HG03039 (cell line): ENCODE results near the gene FCRL5.
A peak's percentile ranks its signal among the peaks of the same experiment; 100 is the strongest.

Source experiments
- ATAC-seq: cut with Tn5 transposase; IDR thresholded peaks from one replicate; pipeline ENCODE4 v1.9.1; 2021; ENCODE audit warnings: mild to moderate bottlenecking, moderate library complexity; ENCODE audit not compliant: unreplicated experiment

The FCRL5 gene

DNA sequence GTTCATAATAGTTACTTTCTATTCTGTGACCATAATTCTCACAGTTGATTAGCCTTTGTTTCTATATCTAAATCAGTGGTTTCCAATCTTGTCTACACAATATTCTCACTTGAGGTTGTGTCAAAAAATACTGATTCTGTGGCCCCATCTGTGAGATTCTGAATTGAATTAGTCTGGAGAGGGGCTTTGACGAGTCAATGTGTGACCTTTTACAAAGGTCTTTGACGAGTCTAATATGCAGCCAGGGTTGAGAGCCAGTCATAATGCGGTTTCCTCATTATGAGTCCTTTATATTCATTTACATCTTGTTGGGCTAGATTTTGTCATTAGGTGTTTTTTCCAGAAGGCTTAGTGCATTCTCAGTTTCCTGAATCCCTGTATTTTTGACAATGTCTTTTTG, 19.7 kb downstream of the FCRL5 start:
- no peak for ATAC-seq

DNA sequence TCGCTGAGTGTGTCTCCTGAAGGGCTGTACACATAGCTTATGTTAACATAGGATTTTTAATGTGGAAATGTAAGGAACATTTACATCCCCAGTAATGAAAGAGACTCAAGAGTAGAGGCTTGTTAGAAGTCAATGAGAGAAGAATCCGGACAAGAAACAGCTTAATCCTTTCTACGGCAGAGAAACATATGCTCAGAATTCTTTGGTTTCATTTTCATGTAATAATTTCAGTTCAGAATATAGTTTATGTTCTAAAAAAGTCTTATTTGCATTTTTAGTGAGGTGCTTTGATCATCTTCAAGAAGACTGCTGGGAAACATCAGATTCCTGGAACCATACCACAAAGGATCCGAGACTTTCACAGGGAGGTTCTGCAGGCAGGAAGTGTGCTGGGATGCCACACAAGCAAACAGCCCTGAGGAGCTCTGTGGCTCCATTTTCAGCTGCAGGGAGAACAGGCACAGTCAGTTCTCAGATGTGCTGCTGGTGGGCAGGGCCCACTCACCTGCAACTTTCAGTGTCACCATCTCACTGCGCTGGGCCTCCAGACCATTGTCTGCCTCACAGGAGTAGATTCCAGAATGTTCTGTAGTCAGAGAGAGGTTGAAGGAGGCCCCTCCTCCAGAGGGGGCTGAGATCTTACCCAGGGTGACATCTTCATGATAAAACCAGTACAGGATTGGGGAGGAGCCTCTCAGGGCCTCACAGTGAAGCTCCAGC, 28.4 kb downstream of the FCRL5 start:
- peak; percentile 68 for ATAC-seq

DNA sequence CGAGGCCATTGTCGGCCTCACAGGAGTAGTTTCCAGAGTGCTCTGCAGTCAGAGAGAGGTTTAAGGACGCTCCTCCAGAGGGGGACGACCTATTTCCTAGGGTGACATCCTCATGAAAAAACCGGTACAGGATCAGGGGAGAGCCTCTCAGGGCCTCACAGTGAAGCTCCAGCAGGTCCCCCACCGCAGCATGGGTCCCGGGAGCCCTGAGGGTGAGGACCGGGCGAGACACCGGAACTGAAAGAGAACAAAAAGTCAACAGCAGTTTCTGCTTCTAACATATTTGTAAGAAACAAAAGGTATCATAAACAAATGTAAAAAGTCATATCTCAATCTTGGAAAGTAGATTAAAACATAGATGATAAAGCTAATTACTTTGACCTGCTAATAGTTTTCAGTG, 31.3 kb downstream of the FCRL5 start:
- ATAC-seq = no peak

DNA sequence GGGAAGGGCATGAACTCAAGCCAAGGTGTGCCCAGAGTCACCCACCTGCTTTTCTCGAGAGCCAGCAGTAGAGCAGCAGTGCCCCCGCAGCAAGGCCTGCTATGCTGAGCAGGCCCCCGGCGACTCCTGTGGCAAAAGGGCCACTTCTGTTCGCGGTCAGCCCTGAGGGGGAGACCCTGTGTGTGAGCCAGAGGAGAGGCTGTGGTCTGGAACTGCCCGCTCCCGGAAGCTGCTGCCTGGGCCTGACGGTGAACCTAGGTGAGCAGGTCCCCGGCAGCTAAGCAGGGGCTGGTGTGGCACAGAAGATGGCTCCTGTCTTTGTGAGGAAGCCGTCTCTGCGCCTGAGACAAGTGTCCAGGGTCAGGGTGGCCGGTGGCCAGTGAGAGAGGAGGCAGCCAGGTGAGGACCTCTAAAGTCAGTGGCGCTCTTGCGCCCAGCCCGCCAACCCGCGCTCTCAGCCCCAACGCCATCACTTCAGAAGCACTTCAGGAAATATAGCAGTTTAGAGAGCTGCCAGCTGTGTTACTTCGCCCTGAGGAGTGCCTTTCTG, 31.9 kb downstream of the FCRL5 start:
- no peak for ATAC-seq

- ATAC-seq = no peak
Measured at GRCh38 chr1:157519451-157519850, 32.9 kb downstream of the FCRL5 start.

GRCh38 chr1:157517016-157517415, 35.3 kb downstream of the FCRL5 start:
- ATAC-seq = no peak

GRCh38 chr1:157515709-157516108, 36.6 kb downstream of the FCRL5 start:
- no peak for ATAC-seq

GRCh38 chr1:157515141-157515540, 37.2 kb downstream of the FCRL5 start:
- no peak for ATAC-seq

GRCh38 chr1:157512036-157512969, 40.0 kb downstream of the FCRL5 start:
- no peak for ATAC-seq

GRCh38 chr1:157509546-157510232, 42.6 kb downstream of the FCRL5 start:
- no peak for ATAC-seq

GRCh38 chr1:157505481-157506272, 46.6 kb downstream of the FCRL5 start:
- ATAC-seq = peak; percentile 85

DNA sequence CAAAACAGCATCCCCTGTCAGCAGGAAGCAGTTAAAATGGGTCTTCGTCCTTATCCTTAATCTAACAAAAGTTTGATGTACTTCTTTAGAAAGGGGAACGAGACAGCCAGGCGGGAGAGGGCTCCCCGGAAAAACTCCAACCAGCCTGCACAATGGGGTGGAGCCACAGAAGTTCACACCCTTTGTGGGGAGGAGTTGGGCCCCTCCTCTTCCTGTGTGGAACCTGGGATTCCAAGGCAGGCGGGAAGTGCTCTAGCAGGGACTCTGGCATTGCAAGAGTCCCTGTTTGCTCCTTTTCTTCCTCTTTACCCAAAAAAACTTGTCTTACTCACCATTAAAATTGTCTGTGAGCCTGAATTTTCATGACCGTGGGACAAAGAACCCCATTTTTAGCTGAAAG, 47.7 kb downstream of the FCRL5 start:
- no peak for ATAC-seq

DNA sequence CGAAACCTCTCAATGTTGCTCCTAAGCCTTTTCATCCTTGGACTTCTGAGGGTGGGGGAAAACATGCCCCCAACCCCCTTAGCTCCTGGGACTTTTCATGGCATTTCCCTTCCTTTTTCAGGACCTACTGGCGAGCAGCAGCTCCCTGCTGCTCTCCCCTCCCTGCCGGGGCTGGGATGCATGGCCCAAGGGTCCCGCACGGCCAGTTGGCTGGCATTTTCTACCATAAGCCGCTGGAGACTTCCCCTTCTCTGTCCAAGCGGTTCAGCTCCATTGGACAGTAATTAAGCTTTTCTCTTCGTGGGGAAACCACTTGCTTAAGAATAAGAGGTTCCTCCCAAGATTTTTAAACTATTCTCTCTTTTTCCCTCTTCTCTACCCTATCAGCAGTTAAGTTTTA, 52.8 kb downstream of the FCRL5 start:
- no peak for ATAC-seq

GRCh38 chr1:157498736-157499090, 53.6 kb downstream of the FCRL5 start:
- no peak for ATAC-seq

DNA sequence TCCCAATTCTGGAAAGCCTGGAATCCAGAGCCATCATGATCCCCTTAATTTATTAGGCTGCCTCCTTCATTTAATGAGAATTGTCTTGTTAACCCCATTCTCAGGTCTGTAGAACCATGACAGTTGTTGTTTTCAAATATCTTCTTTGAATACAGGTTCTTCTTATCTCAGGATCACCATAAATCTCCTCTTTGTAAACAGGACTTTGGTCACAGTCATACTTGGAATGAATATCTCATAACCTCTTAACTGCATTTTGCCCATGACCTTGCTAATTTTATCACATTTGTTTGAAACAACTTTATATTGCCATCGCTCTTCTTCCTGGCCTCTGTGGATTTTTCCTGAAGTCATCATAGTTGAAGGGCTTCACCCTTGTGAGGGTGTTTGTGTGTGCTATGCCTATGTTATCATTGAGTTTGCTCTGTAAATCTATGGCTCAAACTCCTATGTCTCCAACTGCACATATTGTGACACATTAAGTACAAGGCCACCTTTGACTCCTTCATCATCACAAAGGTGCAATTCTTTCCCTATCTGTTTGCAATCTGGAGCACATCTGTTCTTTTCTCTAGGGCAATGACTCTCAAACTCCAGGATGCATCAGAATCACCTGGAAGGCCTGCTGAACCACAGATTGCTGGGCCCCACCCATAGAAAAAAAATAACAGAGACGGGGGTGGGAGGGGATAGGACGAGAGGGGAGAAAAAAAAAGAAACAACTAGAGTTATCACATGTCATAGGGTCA, 54.2 kb downstream of the FCRL5 start:
- ATAC-seq = no peak

DNA sequence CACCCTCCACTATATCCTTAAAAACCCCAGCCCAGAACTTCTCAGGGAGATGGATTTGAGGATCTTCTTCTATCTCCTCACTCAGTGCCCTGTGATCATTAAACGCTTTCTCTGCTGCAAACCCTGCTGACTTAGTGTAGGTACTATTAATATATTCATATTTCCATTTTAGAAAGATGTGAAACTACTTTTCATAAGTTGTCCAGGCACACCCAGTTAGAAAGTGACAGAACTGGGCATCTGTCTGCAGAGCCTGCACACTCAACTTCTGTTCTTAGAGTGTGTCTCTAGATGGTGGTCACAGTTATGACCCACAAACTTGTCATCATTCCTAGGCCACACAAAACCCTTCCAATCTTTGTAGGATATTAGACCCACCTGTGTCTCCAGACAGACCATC, 55.0 kb downstream of the FCRL5 start:
- ATAC-seq = no peak

- ATAC-seq = no peak
Measured at GRCh38 chr1:157496121-157496526, 56.2 kb downstream of the FCRL5 start.

GRCh38 chr1:157495285-157495684, 57.0 kb downstream of the FCRL5 start:
- no peak for ATAC-seq

- no peak for ATAC-seq
Measured at GRCh38 chr1:157494093-157494492, 58.2 kb downstream of the FCRL5 start.
